B cell (primary cell): ENCODE data around the gene B9D2. TPM values are rescaled to one million over a fixed set of nuclear protein-coding genes. Genes with fewer than 3 reads are reported as not detected.

Source experiments
- ATAC-seq: fragments of 200-7000 bp; cut with Tn5 transposase; one replicate; pipeline ENCODE4 v1.10.0; 2021; ENCODE audit warnings: low read depth, mild to moderate bottlenecking, moderate number of reproducible peaks, moderate library complexity
- CTCF ChIA-PET: fragments of 350-600 bp; sonication (Branson Sonifier 250); formaldehyde crosslinking; loops from one replicate; lab custom pipeline; 2021; ENCODE audit warnings: antibody characterized with exemption, inconsistent platforms; lab: Charles Lee
- POLR2A ChIA-PET: fragments of 350-600 bp; sonication (Branson Sonifier 250); formaldehyde crosslinking; loops from one replicate; lab custom pipeline; 2021; ENCODE audit warnings: antibody characterized with exemption; lab: Charles Lee
- DNase-seq: peaks from one replicate; pipeline ENCODE4 v3.0.0; 2013
- H2AFZ ChIP-seq: 2 replicates; pipeline ENCODE4 v1.6.1; 2012; ENCODE audit warnings: mild to moderate bottlenecking, low read depth, low read length; ENCODE audit not compliant: insufficient read depth, poor library complexity, severe bottlenecking
- H3K27ac ChIP-seq, 2 donors: 1 replicate in 1 of 2; 2 replicates in 1 of 2; pipeline ENCODE4 v1.5.1; 2012 to 2013; ENCODE audit warnings: low read length in 2 of 2, mild to moderate bottlenecking in 2 of 2, moderate library complexity in 1 of 2
- H3K27me3 ChIP-seq, 4 experiments: fragments of 200-600 bp in 1 of 4; sonication (generic) in 1 of 4; replicated peaks in 1 of 4; 1 replicate in 2 of 4; 2 replicates in 2 of 4; pipeline versions ENCODE4 v1.6.1 to v1.7.0; 2013 to 2016; ENCODE audit warnings: low read length in 3 of 4, mild to moderate bottlenecking in 2 of 4, mixed read lengths in 1 of 4, moderate library complexity in 1 of 4; ENCODE audit not compliant: insufficient read depth in 4 of 4, control insufficient read depth in 3 of 4; ENCODE audit errors: control extremely low read depth in 1 of 4
- H3K36me3 ChIP-seq, 2 experiments: replicated peaks in 1 of 2; 1 replicate in 1 of 2; 2 replicates in 1 of 2; pipeline versions ENCODE4 v1.6.1 to v1.7.1; 2013; ENCODE audit warnings: low read length in 1 of 2; ENCODE audit not compliant: insufficient read depth in 2 of 2, control insufficient read depth in 1 of 2; ENCODE audit errors: control extremely low read depth in 1 of 2, extremely low read depth in 1 of 2
- H3K4me1 ChIP-seq, 2 donors: fragments of 200-600 bp in 1 of 2; sonication (generic) in 1 of 2; 1 replicate in 1 of 2; 2 replicates in 1 of 2; pipeline versions ENCODE4 v1.5.1 to v1.6.1; 2013 to 2017; ENCODE audit warnings: low read length in 2 of 2; ENCODE audit not compliant: control insufficient read depth in 2 of 2, insufficient read depth in 2 of 2
- H3K4me2 ChIP-seq: replicated peaks from 2 replicates; pipeline ENCODE3; 2012; ENCODE audit warnings: mild to moderate bottlenecking, low read depth, low read length; ENCODE audit not compliant: poor library complexity, severe bottlenecking
- H3K4me3 ChIP-seq, 5 experiments: fragments of 200-600 bp in 1 of 5; sonication (generic) in 1 of 5; 1 replicate in 3 of 5; 2 replicates in 2 of 5; pipeline versions ENCODE4 v1.5.1 to v1.7.0; 2011 to 2016; ENCODE audit warnings: low read length in 4 of 5, mild to moderate bottlenecking in 4 of 5, low read depth in 2 of 5, control low read depth in 1 of 5, moderate library complexity in 1 of 5; ENCODE audit not compliant: insufficient read depth in 1 of 5; ENCODE audit errors: control extremely low read depth in 1 of 5, extremely low read depth in 1 of 5
- H3K79me2 ChIP-seq: fragments of 200-600 bp; sonication (generic); one replicate; pipeline ENCODE4 v1.6.0; 2016; ENCODE audit warnings: low read length; ENCODE audit not compliant: control insufficient read depth, insufficient read depth
- H3K9ac ChIP-seq: fragments of 200-600 bp; sonication (generic); 2 replicates; pipeline ENCODE4 v1.6.1; 2017; ENCODE audit warnings: mild to moderate bottlenecking, low read length, moderate library complexity
- H3K9me3 ChIP-seq, 3 donors: one replicate each; pipeline versions ENCODE4 v1.6.1 to v1.7.1; 2013; ENCODE audit warnings: low read length in 2 of 3; ENCODE audit not compliant: control insufficient read depth in 2 of 3, insufficient read depth in 1 of 3; ENCODE audit errors: control extremely low read depth in 1 of 3
- H4K20me1 ChIP-seq: 2 replicates; pipeline ENCODE4 v1.6.0; 2012; ENCODE audit warnings: mild to moderate bottlenecking, low read length; ENCODE audit not compliant: insufficient read depth, control insufficient read depth, poor library complexity, severe bottlenecking
- H3K27ac Mint-ChIP-seq: one replicate; pipeline ENCODE4 v1.8.0; 2021; ENCODE audit warnings: mixed read lengths
- H3K27me3 Mint-ChIP-seq: one replicate; pipeline ENCODE4 v1.8.0; 2021; ENCODE audit warnings: mixed read lengths
- H3K4me1 Mint-ChIP-seq: one replicate; pipeline ENCODE4 v1.8.0; 2021; ENCODE audit warnings: mixed read lengths
- H3K4me3 Mint-ChIP-seq: one replicate; pipeline ENCODE4 v1.8.0; 2021; ENCODE audit warnings: mixed read lengths
- H3K9me3 Mint-ChIP-seq: one replicate; pipeline ENCODE4 v1.8.0; 2022; ENCODE audit warnings: mixed read lengths; ENCODE audit not compliant: insufficient read depth
- CTCF ChIP-seq: fragments of 200-600 bp; IDR thresholded peaks from one replicate; pipeline ENCODE4 v1.8.0; 2022; ENCODE audit warnings: antibody characterized with exemption, mild to moderate bottlenecking
- EZH2 ChIP-seq: IDR thresholded peaks from 2 replicates; pipeline ENCODE4 v1.6.1; 2012; ENCODE audit warnings: borderline replicate concordance, low read depth, mild to moderate bottlenecking, moderate library complexity, low read length; ENCODE audit not compliant: insufficient read depth, poor library complexity, severe bottlenecking
- WGBS: methylation state at CpG from one replicate; pipeline ENCODE4 v1.1.5; 2013; ENCODE audit warnings: missing lambda C conversion rate; ENCODE audit not compliant: insufficient coverage; 5-methylcytosine and 5-hydroxymethylcytosine counted together
- intact Hi-C: fragments of 100-400 bp; cut with micrococcal nuclease; formaldehyde crosslinking; loops from one replicate; pipeline ENCODE4 v1.10.0; 2022
- polyA plus RNA-seq: library from polyadenylated mRNA; depleted of rRNA; stranded (reverse); fragments of >200 nt; gene quantifications from 2 replicates; pipeline ENCODE4 v1.2.3, GENCODE V29; 2012
- total RNA-seq, 2 donors: library from RNA; stranded (reverse); fragments of 120-200 nt in 1 of 2; gene quantifications; 1 replicate in 1 of 2; 2 replicates in 1 of 2; pipeline versions ENCODE4 v1.2.3 to v1.2.4, GENCODE V29; 2013 to 2022

Gene B9D2
- total and polyA plus RNA-seq, 2 donors (not counting 1 experiment from before 2014, with no cell fraction given), result 9.9 to 17.5 TPM

DNA sequence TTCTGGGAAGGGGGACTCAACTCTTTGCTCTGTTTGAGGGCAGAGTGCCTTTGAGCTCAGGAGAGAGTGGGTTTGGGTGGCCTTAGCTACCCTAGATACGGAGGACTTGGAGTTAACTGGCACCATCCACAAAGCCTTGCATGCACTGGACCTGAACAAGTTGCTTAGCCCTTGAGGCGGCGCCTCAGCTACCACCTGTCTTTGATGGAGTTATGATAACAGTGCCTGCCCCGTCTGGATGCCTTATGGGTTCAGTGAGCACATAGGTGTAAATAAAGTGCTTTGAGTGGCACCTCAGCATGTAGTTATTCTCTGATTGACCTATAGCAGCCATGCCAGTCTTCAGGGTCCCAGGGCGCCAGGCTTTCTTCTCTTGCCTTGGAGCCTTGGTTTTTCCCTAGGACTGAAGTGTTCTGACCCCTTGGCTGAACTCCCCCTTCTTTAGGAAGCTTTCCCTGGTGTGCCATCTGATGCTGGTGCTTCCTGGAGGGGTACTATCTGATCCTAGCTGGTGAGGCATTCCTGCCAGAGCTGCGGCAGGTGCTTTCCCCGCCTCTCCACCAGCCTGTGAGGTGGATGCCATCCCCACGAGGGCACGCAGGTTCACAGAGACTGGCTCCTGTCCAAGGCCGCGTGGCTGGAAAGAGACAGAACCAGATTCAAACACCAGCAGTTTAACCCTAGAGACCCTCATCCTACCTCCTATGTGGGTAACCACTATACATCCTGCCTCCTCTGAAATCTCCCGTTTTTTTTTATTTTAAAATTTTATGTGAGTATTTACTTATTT lies 39.4 kb upstream of the B9D2 start:
- H3K27me3 ChIP-seq, result no peaks in the 10 kb centered on the region
- ATAC-seq, result no peak
- ChIA-PET POLR2A (no interaction called here), CTCF (no interaction called here)
- H3K36me3 ChIP-seq, result peaks cover 0 to 15% of the 10 kb centered on the region in 2 experiments
- H3K4me2 ChIP-seq, result no peak overlapping the region
- Mint-ChIP-seq H3K4me1 (peaks cover 25% of the 10 kb centered on the region), H3K4me3 (no peak overlapping the region), H3K9me3 (no peaks in the 10 kb centered on the region), H3K27ac (no peak overlapping the region), H3K27me3 (no peaks in the 10 kb centered on the region)
- no peak for DNase-seq
- 90% methylated on average over 9 of the region's 12 CpGs for WGBS
- H3K4me3 ChIP-seq, result no peak overlapping the region
- no peaks in the 10 kb centered on the region for H3K9me3 ChIP-seq
- no peak overlapping the region for H3K9ac ChIP-seq
- H3K4me1 ChIP-seq, result peaks cover 7% of the 10 kb centered on the region in 2 donors
- H3K27ac ChIP-seq, result no peak overlapping the region
- peaks cover 47% of the 10 kb centered on the region for H3K79me2 ChIP-seq
- no peak overlapping the region for H2AFZ ChIP-seq
- H4K20me1 ChIP-seq, result peaks cover 10% of the 10 kb centered on the region
- intact Hi-C loops, result no loop called here
- TF ChIP-seq CTCF, result no peak
- TF ChIP-seq EZH2, result no peak

DNA sequence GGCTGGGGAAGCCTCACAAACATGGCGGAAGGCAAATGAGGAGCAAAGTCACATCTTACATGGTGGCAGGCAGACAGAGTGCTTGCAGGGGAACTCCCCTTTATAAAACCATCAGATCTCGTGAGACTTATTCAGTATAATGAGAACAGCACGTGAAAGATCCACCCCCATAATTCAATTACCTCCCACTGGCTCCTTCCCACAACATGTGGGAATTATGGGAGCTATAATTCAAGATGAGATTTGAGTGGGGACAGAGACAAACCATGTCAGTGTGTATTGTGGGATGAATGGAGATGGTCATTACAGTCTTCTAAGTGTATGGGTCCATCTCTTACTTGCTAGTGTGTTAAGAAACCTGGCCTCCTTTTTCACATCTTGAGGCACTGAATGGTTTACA lies 38.1 kb upstream of the B9D2 start:
- Histone ChIP-seq H3K79me2 (peaks cover 57% of the 10 kb centered on the region), H3K4me2 (no peak overlapping the region), H3K4me3 (no peak overlapping the region), H3K27ac (no peak overlapping the region), H3K36me3 (peaks cover 0 to 15% of the 10 kb centered on the region in 2 experiments), H3K9me3 (no peaks in the 10 kb centered on the region), H3K9ac (no peak overlapping the region), H3K27me3 (no peaks in the 10 kb centered on the region), H2AFZ (no peak overlapping the region), H3K4me1 (peaks cover 11 to 13% of the 10 kb centered on the region in 2 donors), H4K20me1 (peaks cover 10% of the 10 kb centered on the region)
- H3K27ac Mint-ChIP-seq, result no peak overlapping the region
- no peak overlapping the region for H3K4me3 Mint-ChIP-seq
- no peak for TF ChIP-seq EZH2
- TF ChIP-seq CTCF, result no peak
- DNase-seq, result no peak
- no peak for ATAC-seq
- H3K4me1 Mint-ChIP-seq, result peaks cover 33% of the 10 kb centered on the region
- ChIA-PET POLR2A (no interaction called here), CTCF (no interaction called here)
- intact Hi-C loops, result no loop called here
- H3K27me3 Mint-ChIP-seq, result no peaks in the 10 kb centered on the region
- no peaks in the 10 kb centered on the region for H3K9me3 Mint-ChIP-seq
- WGBS, result 100% methylated on average over 1 of the region's 3 CpGs
